Caco-2 (cell line): ENCODE results near the gene MRGPRG. TPM values are rescaled to one million over a fixed set of nuclear protein-coding genes. Genes with fewer than 3 reads are reported as not detected.

Experiments
- BruUV-seq: library from RNA; stranded (reverse); fragments of 400-500 nt; replicated peaks from 2 replicates; lab custom pipeline; 2021; lab: Mats Ljungman, UMichigan
- CTCF ChIA-PET: fragments of 300-600 bp; sonication (Branson Sonifier 250); formaldehyde crosslinking; loops from one replicate; lab custom pipeline; 2022; ENCODE audit warnings: antibody characterized with exemption; lab: Charles Lee
- POLR2A ChIA-PET: fragments of 300-600 bp; sonication (Branson Sonifier 250); formaldehyde crosslinking; loops from one replicate; lab custom pipeline; 2022; ENCODE audit warnings: antibody characterized with exemption; lab: Charles Lee
- DNase-seq, 2 experiments: peaks; one replicate each; pipeline versions ENCODE4 v3.0.0 to v3.0.0-alpha.2; 2020 to 2022
- H3K27me3 ChIP-seq: replicated peaks from 2 replicates; pipeline ENCODE4 v1.6.0; 2011; ENCODE audit warnings: low read length; ENCODE audit not compliant: control insufficient read depth, insufficient read depth
- H3K36me3 ChIP-seq: 2 replicates; pipeline ENCODE4 v1.5.1; 2011; ENCODE audit warnings: low read length; ENCODE audit not compliant: control insufficient read depth, insufficient read depth
- H3K4me1 ChIP-seq: fragments of 250-450 bp; sonication (Bioruptor Pico); 2 replicates; pipeline ENCODE4 v1.5.1; 2020; ENCODE audit warnings: mild to moderate bottlenecking
- H3K4me3 ChIP-seq: 2 replicates; pipeline ENCODE4 v1.5.1; 2011; ENCODE audit warnings: low read depth, mild to moderate bottlenecking, control low read depth, low read length
- H3K9me3 ChIP-seq: fragments of 250-450 bp; sonication (Bioruptor Pico); 2 replicates; pipeline ENCODE4 v1.5.1; 2020; ENCODE audit warnings: mild to moderate bottlenecking, moderate library complexity
- H3K27ac Mint-ChIP-seq: one replicate; pipeline ENCODE4 v1.8.0; 2022; ENCODE audit warnings: mixed read lengths; ENCODE audit not compliant: unreplicated experiment
- H3K27me3 Mint-ChIP-seq: one replicate; pipeline ENCODE4 v1.8.0; 2022; ENCODE audit warnings: mixed read lengths; ENCODE audit not compliant: insufficient read depth, unreplicated experiment
- H3K36me3 Mint-ChIP-seq: one replicate; pipeline ENCODE4 v1.8.0; 2022; ENCODE audit warnings: mild to moderate bottlenecking, mixed read lengths; ENCODE audit not compliant: insufficient read depth, unreplicated experiment
- H3K4me1 Mint-ChIP-seq: one replicate; pipeline ENCODE4 v1.8.0; 2022; ENCODE audit warnings: low read depth, mixed read lengths; ENCODE audit not compliant: unreplicated experiment
- H3K4me3 Mint-ChIP-seq: one replicate; pipeline ENCODE4 v1.8.0; 2022; ENCODE audit warnings: mild to moderate bottlenecking, moderate library complexity, mixed read lengths; ENCODE audit not compliant: unreplicated experiment
- H3K9me3 Mint-ChIP-seq: one replicate; pipeline ENCODE4 v1.8.0; 2022; ENCODE audit warnings: mixed read lengths; ENCODE audit not compliant: unreplicated experiment
- CTCF ChIP-seq, 2 experiments: fragments of 200-600 bp in 1 of 2; IDR thresholded peaks; 1 replicate in 1 of 2; 2 replicates in 1 of 2; pipeline versions ENCODE4 v1.5.1 to v1.8.0; 2011 to 2022; ENCODE audit warnings: antibody characterized with exemption in 1 of 2, control low read depth in 1 of 2, inconsistent platforms in 1 of 2, low read depth in 1 of 2, low read length in 1 of 2, mild to moderate bottlenecking in 1 of 2, moderate library complexity in 1 of 2; ENCODE audit not compliant: insufficient read depth in 1 of 2, severe bottlenecking in 1 of 2, unreplicated experiment in 1 of 2
- intact Hi-C: fragments of 100-400 bp; cut with micrococcal nuclease; formaldehyde crosslinking; loops from one replicate; pipeline ENCODE4 v1.10.0; 2022; ENCODE audit not compliant: unreplicated experiment
- total RNA-seq: library from RNA; stranded (reverse); gene quantifications from 2 replicates; pipeline ENCODE4 v1.2.3, GENCODE V29; 2022

MRGPRG gene
- total RNA-seq, 1 experiment from 2014 or later: not detected

GRCh38 chr11:3171931-3172560, 46.6 kb downstream of the MRGPRG start:
- Histone ChIP-seq H3K27me3 (no peaks in the 10 kb centered on the region; the same call in 1 of the 2 replicates), H3K4me1 (no peaks in the 10 kb centered on the region), H3K4me3 (no peak overlapping the region), H3K36me3 (no peaks in the 10 kb centered on the region), H3K9me3 (peaks cover 13% of the 10 kb centered on the region)
- intact Hi-C loops: no loop called here
- DNase-seq: no peak
- BruUV-seq: no TSS peak
- Mint-ChIP-seq H3K4me3 (no peak overlapping the region), H3K36me3 (no peaks in the 10 kb centered on the region), H3K9me3 (peaks cover 3% of the 10 kb centered on the region), H3K27me3 (peaks cover 8% of the 10 kb centered on the region), H3K27ac (no peak overlapping the region), H3K4me1 (no peaks in the 10 kb centered on the region)
- CTCF ChIA-PET: no interaction called here
- no peak for TF ChIP-seq CTCF (IDR thresholded peaks at IDR 0.05; ENCODE audit: insufficient read depth in 1 of 2, low read depth in 1 of 2, low read length in 1 of 2, severe bottlenecking in 1 of 2, unreplicated experiment in 1 of 2)
- POLR2A ChIA-PET: no interaction called here

GRCh38 chr11:3170756-3171650, 47.6 kb downstream of the MRGPRG start:
- peaks cover 8% of the 10 kb centered on the region for H3K27me3 Mint-ChIP-seq
- intact Hi-C loops: no loop called here
- Histone ChIP-seq H3K4me3 (no peak overlapping the region), H3K27me3 (no peaks in the 10 kb centered on the region; the same call in 1 of the 2 replicates), H3K4me1 (no peaks in the 10 kb centered on the region), H3K36me3 (no peaks in the 10 kb centered on the region), H3K9me3 (peaks cover 2% of the 10 kb centered on the region)
- H3K4me1 Mint-ChIP-seq: peaks cover 6% of the 10 kb centered on the region
- H3K27ac Mint-ChIP-seq: no peak overlapping the region
- no peak for TF ChIP-seq CTCF (IDR thresholded peaks at IDR 0.05; ENCODE audit: insufficient read depth in 1 of 2, low read depth in 1 of 2, low read length in 1 of 2, severe bottlenecking in 1 of 2, unreplicated experiment in 1 of 2)
- CTCF ChIA-PET: no interaction called here
- POLR2A ChIA-PET: no interaction called here
- no peaks in the 10 kb centered on the region for H3K36me3 Mint-ChIP-seq
- H3K9me3 Mint-ChIP-seq: no peaks in the 10 kb centered on the region
- DNase-seq: no peak
- no peak overlapping the region for H3K4me3 Mint-ChIP-seq
- BruUV-seq: no TSS peak

- Mint-ChIP-seq H3K27ac (no peak overlapping the region), H3K9me3 (no peaks in the 10 kb centered on the region), H3K36me3 (no peaks in the 10 kb centered on the region), H3K4me1 (peaks cover 6% of the 10 kb centered on the region), H3K27me3 (peaks cover 8% of the 10 kb centered on the region), H3K4me3 (no peak overlapping the region)
- Histone ChIP-seq H3K27me3 (no peaks in the 10 kb centered on the region), H3K4me1 (no peaks in the 10 kb centered on the region), H3K36me3 (no peaks in the 10 kb centered on the region), H3K4me3 (no peak overlapping the region), H3K9me3 (no peaks in the 10 kb centered on the region)
- DNase-seq: no peak
- POLR2A ChIA-PET: no interaction called here
- no peak for TF ChIP-seq CTCF (IDR thresholded peaks at IDR 0.05; ENCODE audit: insufficient read depth in 1 of 2, low read depth in 1 of 2, low read length in 1 of 2, severe bottlenecking in 1 of 2, unreplicated experiment in 1 of 2)
- no TSS peak for BruUV-seq
- CTCF ChIA-PET: no interaction called here
- intact Hi-C loops: no loop called here
Observed at GRCh38 chr11:3170044-3170755, 48.4 kb downstream of the MRGPRG start.
